Epithelial cell of prostate (primary cell): ENCODE data around the gene NOL4L.
"Not testable (repeated sequence)": the region's sequence is repeated elsewhere in the genome, so short reads cannot be mapped to it uniquely, and the experiment has no call there.

ENCODE experiments used
- DNase-seq: peaks from one replicate; pipeline ENCODE4 v3.0.0-alpha.2; 2011; ENCODE audit warnings: low read depth, low spot score
- H3K27ac ChIP-seq: fragments of 450-650 bp; 2 replicates; pipeline ENCODE4 v1.5.1; 2017; ENCODE audit warnings: mild to moderate bottlenecking

The NOL4L gene

GRCh38 chr20:32437391-32438074 lies 147.6 kb downstream of the NOL4L start:
- DNase-seq: no peak

GRCh38 chr20:32436968-32437367 lies 148.2 kb downstream of the NOL4L start:
- no peak for DNase-seq
- no peak overlapping the region for H3K27ac ChIP-seq

More at GRCh38 chr20:32437391-32438074, 147.6 kb downstream of the NOL4L start:
- no peak overlapping the region for H3K27ac ChIP-seq

- DNase-seq: no peak
- H3K27ac ChIP-seq: no peak overlapping the region
Measured at GRCh38 chr20:32436142-32436861, 148.8 kb downstream of the NOL4L start.

- H3K27ac ChIP-seq: no peak overlapping the region
- no peak for DNase-seq
Measured at GRCh38 chr20:32435449-32436107, 149.6 kb downstream of the NOL4L start.

- no peak overlapping the region for H3K27ac ChIP-seq
Measured at GRCh38 chr20:32434434-32434833, 150.7 kb downstream of the NOL4L start.

GRCh38 chr20:32433311-32434021 lies 151.7 kb downstream of the NOL4L start:
- H3K27ac ChIP-seq: no peak overlapping the region
- no peak for DNase-seq

More at GRCh38 chr20:32434434-32434833, 150.7 kb downstream of the NOL4L start:
- no peak for DNase-seq

GRCh38 chr20:32432277-32432676 lies 152.9 kb downstream of the NOL4L start:
- DNase-seq: no peak

GRCh38 chr20:32431457-32431856 lies 153.7 kb downstream of the NOL4L start:
- no peak overlapping the region for H3K27ac ChIP-seq
- DNase-seq: no peak

More at GRCh38 chr20:32432277-32432676, 152.9 kb downstream of the NOL4L start:
- no peak overlapping the region for H3K27ac ChIP-seq

GRCh38 chr20:32429745-32430360 lies 155.3 kb downstream of the NOL4L start:
- no peak for DNase-seq
- H3K27ac ChIP-seq: no peak overlapping the region

- no peak overlapping the region for H3K27ac ChIP-seq
- DNase-seq: no peak
Measured at GRCh38 chr20:32429343-32429742, 155.8 kb downstream of the NOL4L start.

- no peak for DNase-seq
- H3K27ac ChIP-seq: no peak overlapping the region
Measured at GRCh38 chr20:32427996-32428395, 157.1 kb downstream of the NOL4L start.

- DNase-seq: no peak
- no peak overlapping the region for H3K27ac ChIP-seq
Measured at GRCh38 chr20:32421290-32421689, 163.8 kb downstream of the NOL4L start.

- no peak for DNase-seq
Measured at GRCh38 chr20:32418376-32418775, 166.8 kb downstream of the NOL4L start.

GRCh38 chr20:32416206-32416605 lies 168.9 kb downstream of the NOL4L start:
- H3K27ac ChIP-seq: no peak overlapping the region
- no peak for DNase-seq

More at GRCh38 chr20:32418376-32418775, 166.8 kb downstream of the NOL4L start:
- H3K27ac ChIP-seq: no peak overlapping the region

- DNase-seq: no peak
- no peak overlapping the region for H3K27ac ChIP-seq
Measured at GRCh38 chr20:32415494-32415893, 169.6 kb downstream of the NOL4L start.

- no peak overlapping the region for H3K27ac ChIP-seq
- no peak for DNase-seq
Measured at GRCh38 chr20:32411955-32412706, 173.0 kb downstream of the NOL4L start.

- H3K27ac ChIP-seq, DNase-seq: not testable (repeated sequence)
Measured at GRCh38 chr20:32407131-32407750, 177.9 kb downstream of the NOL4L start.

GRCh38 chr20:32406701-32407100 lies 178.4 kb downstream of the NOL4L start:
- H3K27ac ChIP-seq: no peak overlapping the region
- DNase-seq: no peak

- H3K27ac ChIP-seq: no peak overlapping the region
- DNase-seq: no peak
Measured at GRCh38 chr20:32404017-32404416, 181.1 kb downstream of the NOL4L start.
